OCI-LY7 (cell line): ENCODE measurements around the gene PACSIN3. TPM values are rescaled to one million over a fixed set of nuclear protein-coding genes. Genes with fewer than 3 reads are reported as not detected.

ENCODE experiments used
- BruUV-seq: library from RNA; stranded (reverse); fragments of 400-500 nt; replicated peaks from 2 replicates; lab custom pipeline; 2021; lab: Mats Ljungman, UMichigan
- CTCF ChIA-PET: fragments of 300-600 bp; sonication (Branson Sonifier 250); formaldehyde crosslinking; loops from one replicate; lab custom pipeline; 2022; ENCODE audit warnings: antibody characterized with exemption; ENCODE audit not compliant: unreplicated experiment; lab: Charles Lee
- POLR2A ChIA-PET: fragments of 300-600 bp; sonication (Branson Sonifier 250); formaldehyde crosslinking; loops from one replicate; lab custom pipeline; 2022; ENCODE audit warnings: antibody characterized with exemption; lab: Charles Lee
- DNase-seq: peaks from one replicate; pipeline ENCODE4 v3.0.0-alpha.2; 2015; ENCODE audit warnings: low spot score
- H2AFZ ChIP-seq: fragments of 200-600 bp; sonication (generic), shearing (Covaris generic); 2 replicates; pipeline ENCODE4 v1.6.1; 2014; ENCODE audit warnings: mild to moderate bottlenecking, antibody characterized with exemption, low read length, moderate library complexity
- H3K27ac ChIP-seq: fragments of 200-600 bp; sonication (generic); 2 replicates; pipeline ENCODE4 v1.5.1; 2014; ENCODE audit warnings: mixed run types, low read depth, mild to moderate bottlenecking, moderate library complexity, low read length, inconsistent platforms; ENCODE audit not compliant: poor library complexity, severe bottlenecking
- H3K36me3 ChIP-seq: fragments of 200-600 bp; sonication (generic); 2 replicates; pipeline ENCODE4 v1.6.1; 2014; ENCODE audit warnings: mild to moderate bottlenecking, antibody characterized with exemption, low read length, moderate library complexity, mixed read lengths; ENCODE audit not compliant: insufficient read depth
- H3K4me1 ChIP-seq: fragments of 200-600 bp; sonication (generic); 2 replicates; pipeline ENCODE4 v1.5.1; 2014; ENCODE audit warnings: mild to moderate bottlenecking, low read length; ENCODE audit not compliant: insufficient read depth, poor library complexity, severe bottlenecking
- H3K4me2 ChIP-seq: fragments of 200-600 bp; sonication (generic); 2 replicates; pipeline ENCODE4 v1.6.1; 2014; ENCODE audit warnings: mild to moderate bottlenecking, low read length
- H3K4me3 ChIP-seq: fragments of 200-600 bp; sonication (generic); 2 replicates; pipeline ENCODE4 v1.5.1; 2014; ENCODE audit warnings: mild to moderate bottlenecking, low read depth, low read length; ENCODE audit not compliant: poor library complexity, severe bottlenecking
- H3K79me2 ChIP-seq: fragments of 200-600 bp; sonication (generic); 2 replicates; pipeline ENCODE4 v1.6.1; 2016; ENCODE audit warnings: low read depth, mild to moderate bottlenecking, low read length, moderate library complexity, mixed read lengths; ENCODE audit not compliant: insufficient read depth
- H3K9me2 ChIP-seq: fragments of 200-600 bp; sonication (generic); 2 replicates; pipeline ENCODE4 v1.6.1; 2016; ENCODE audit warnings: mild to moderate bottlenecking, low read length, mixed read lengths; ENCODE audit not compliant: insufficient read depth
- H3K9me3 ChIP-seq: fragments of 200-600 bp; sonication (generic); 2 replicates; pipeline ENCODE4 v1.6.1; 2014; ENCODE audit warnings: mild to moderate bottlenecking, mixed run types, low read length, mixed read lengths
- H4K20me1 ChIP-seq: fragments of 200-600 bp; sonication (generic); 2 replicates; pipeline ENCODE4 v1.6.1; 2014; ENCODE audit warnings: mild to moderate bottlenecking, antibody characterized with exemption, low read length, moderate library complexity, mixed read lengths; ENCODE audit not compliant: insufficient read depth
- EZH2phosphoT487 ChIP-seq: fragments of 200-600 bp; sonication (generic); IDR thresholded peaks from 2 replicates; pipeline ENCODE4 v1.6.1; 2018; ENCODE audit warnings: low read depth, borderline replicate concordance, mild to moderate bottlenecking, mixed run types, antibody characterized with exemption, low read length, moderate library complexity, mixed read lengths
- intact Hi-C: fragments of 100-400 bp; cut with micrococcal nuclease; formaldehyde crosslinking; loops from one replicate; pipeline ENCODE4 v1.10.0; 2022; ENCODE audit not compliant: unreplicated experiment
- total RNA-seq, 2 experiments: library from RNA; depleted of rRNA in 1 of 2; stranded (reverse); fragments of >200 nt in 1 of 2; shearing (Covaris generic) in 1 of 2; gene quantifications; 2 replicates each; pipeline ENCODE4 v1.2.3, GENCODE V29; 2014 to 2022
- TF ChIP-seq, protein P1 (sequence below): fragments of 200-600 bp; sonication (generic); conservative IDR thresholded peaks from 2 replicates; pipeline ENCODE4 v1.5.1; 2014; ENCODE audit warnings: mild to moderate bottlenecking, antibody characterized with exemption, low read length, moderate library complexity, mixed read lengths

The PACSIN3 gene
- total RNA-seq, 2 experiments from 2014 or later, result not detected

DNA sequence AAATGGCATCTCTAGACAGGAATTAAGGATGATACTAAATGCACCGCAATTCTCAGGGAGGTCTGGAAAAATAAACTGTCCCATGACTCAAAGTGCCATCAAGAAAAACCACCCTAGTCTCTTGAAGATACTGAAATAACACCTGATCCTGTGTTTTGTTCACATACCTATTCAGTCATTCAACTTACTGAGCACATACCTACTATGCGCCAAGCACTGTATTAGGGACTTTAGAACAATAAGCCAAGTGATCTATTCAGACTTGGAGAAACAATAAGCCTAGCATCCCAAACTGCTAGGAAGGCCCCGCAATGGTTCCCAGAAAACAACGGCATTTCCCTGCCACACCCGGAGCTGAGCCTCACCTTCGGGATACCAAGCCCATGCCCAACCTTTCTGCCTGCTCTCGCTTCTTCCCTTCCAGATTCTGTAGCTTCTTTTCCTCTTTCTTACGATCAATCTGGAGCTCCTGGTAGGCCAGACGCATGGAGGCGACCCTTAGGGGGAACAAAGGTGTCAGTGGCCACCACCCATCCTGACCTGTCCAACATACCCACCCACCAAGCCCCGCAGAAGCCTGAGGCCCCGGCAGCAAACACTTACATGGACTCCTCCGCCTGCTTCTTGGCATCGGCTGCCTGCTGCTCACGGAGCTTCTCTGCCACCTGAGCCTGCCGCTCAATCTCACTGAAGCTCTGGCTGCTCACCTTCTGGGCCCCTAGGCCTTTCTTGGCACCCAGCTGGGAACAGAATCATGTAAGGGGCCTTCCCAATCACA, 15.0 kb downstream of the PACSIN3 start:
- no peak for DNase-seq
- intact Hi-C loops, result no loop called here

DNA sequence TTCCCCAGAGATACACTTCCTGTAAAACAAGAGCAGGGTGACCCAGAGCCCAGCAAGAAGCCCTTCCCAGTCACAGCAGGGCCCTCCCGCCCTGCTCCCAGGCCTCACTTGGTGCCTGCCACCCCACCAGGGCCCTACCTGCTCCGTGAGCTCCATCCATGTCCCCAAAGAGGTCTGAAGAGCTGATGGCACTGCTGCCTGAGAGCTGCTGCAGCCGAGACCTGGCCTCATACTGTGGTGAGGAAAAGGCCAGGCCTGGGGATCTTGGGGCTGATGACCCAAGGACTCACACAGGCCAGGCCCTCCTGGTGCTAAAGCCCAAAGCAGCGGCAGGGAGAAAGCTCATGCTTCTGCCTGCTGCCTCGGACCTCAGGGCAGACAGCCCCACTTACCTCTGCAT, 19.9 kb downstream of the PACSIN3 start:
- Histone ChIP-seq H3K9me3 (no peaks in the 10 kb centered on the region), H3K36me3 (peaks cover 96% of the 10 kb centered on the region), H3K9me2 (no peaks in the 10 kb centered on the region), H3K79me2 (0 out of 2 replicates have a peak, but pooled peaks cover 8% of the 10 kb centered on the region), H3K4me1 (peaks cover 2% of the 10 kb centered on the region), H4K20me1 (no peaks in the 10 kb centered on the region), H3K27ac (no peak overlapping the region), H3K4me3 (no peak overlapping the region), H3K4me2 (no peak overlapping the region), H2AFZ (no peak overlapping the region)
- ChIA-PET POLR2A (interaction anchor here (0.6 kb wide), 1 partner anchor 384 kb away, joined by 3 read pairs; no protein-coding TSS in a partner anchor), CTCF (no interaction called here)
- TF ChIP-seq, protein P1, sequence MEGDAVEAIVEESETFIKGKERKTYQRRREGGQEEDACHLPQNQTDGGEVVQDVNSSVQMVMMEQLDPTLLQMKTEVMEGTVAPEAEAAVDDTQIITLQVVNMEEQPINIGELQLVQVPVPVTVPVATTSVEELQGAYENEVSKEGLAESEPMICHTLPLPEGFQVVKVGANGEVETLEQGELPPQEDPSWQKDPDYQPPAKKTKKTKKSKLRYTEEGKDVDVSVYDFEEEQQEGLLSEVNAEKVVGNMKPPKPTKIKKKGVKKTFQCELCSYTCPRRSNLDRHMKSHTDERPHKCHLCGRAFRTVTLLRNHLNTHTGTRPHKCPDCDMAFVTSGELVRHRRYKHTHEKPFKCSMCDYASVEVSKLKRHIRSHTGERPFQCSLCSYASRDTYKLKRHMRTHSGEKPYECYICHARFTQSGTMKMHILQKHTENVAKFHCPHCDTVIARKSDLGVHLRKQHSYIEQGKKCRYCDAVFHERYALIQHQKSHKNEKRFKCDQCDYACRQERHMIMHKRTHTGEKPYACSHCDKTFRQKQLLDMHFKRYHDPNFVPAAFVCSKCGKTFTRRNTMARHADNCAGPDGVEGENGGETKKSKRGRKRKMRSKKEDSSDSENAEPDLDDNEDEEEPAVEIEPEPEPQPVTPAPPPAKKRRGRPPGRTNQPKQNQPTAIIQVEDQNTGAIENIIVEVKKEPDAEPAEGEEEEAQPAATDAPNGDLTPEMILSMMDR, result no peak
- TF ChIP-seq EZH2phosphoT487, result no peak
- intact Hi-C loops, result no loop called here
- no TSS peak for BruUV-seq
- DNase-seq, result no peak

More for the DNA sequence above, 15.0 kb downstream of the PACSIN3 start:
- Histone ChIP-seq H3K36me3 (peaks cover 97% of the 10 kb centered on the region), H3K27ac (no peak overlapping the region), H3K4me3 (no peak overlapping the region), H4K20me1 (peaks cover 9% of the 10 kb centered on the region; the same call in 1 of the 2 replicates), H3K4me2 (no peak overlapping the region), H3K9me3 (no peaks in the 10 kb centered on the region), H3K4me1 (peaks cover 12% of the 10 kb centered on the region), H3K9me2 (no peaks in the 10 kb centered on the region), H2AFZ (no peak overlapping the region), H3K79me2 (peaks cover 46% of the 10 kb centered on the region)
- CTCF ChIA-PET, result interaction anchor here (0.5 to 1.6 kb wide), 3 partner anchors 8 to 55 kb away, joined by 3 to 5 read pairs (median 4); no protein-coding TSS in a partner anchor
- BruUV-seq, result no TSS peak
- POLR2A ChIA-PET, result interaction anchor here (0.6 to 1.8 kb wide), 2 partner anchors 8 to 293 kb away, joined by 5 to 8 read pairs; no protein-coding TSS in a partner anchor
- TF ChIP-seq EZH2phosphoT487, result no peak
- TF ChIP-seq, protein P1, result no peak
